NCI-H1048 (cell line): ENCODE measurements around the gene TPO.

ENCODE experiments used
- DNase-seq: peaks from one replicate; lab custom pipeline; 2025; lab: John Stamatoyannopoulos, UW

The TPO gene

GRCh38 chr2:1450915-1451314 is 37.7 kb downstream of the TPO start:
- DNase-seq: no peak

GRCh38 chr2:1451422-1451821 is 38.2 kb downstream of the TPO start:
- no peak for DNase-seq

- DNase-seq: no peak
Observed at GRCh38 chr2:1453561-1453960, 40.3 kb downstream of the TPO start.

GRCh38 chr2:1454346-1454745 is 41.1 kb downstream of the TPO start:
- DNase-seq: no peak

GRCh38 chr2:1455466-1455865 is 42.2 kb downstream of the TPO start:
- DNase-seq: no peak

- DNase-seq: no peak
Observed at GRCh38 chr2:1458432-1458831, 45.2 kb downstream of the TPO start.

GRCh38 chr2:1459727-1460126 is 46.5 kb downstream of the TPO start:
- DNase-seq: no peak

- no peak for DNase-seq
Observed at GRCh38 chr2:1460851-1461418, 47.7 kb downstream of the TPO start.

- DNase-seq: no peak
Observed at GRCh38 chr2:1461507-1462390, 48.5 kb downstream of the TPO start.

- no peak for DNase-seq
Observed at GRCh38 chr2:1462994-1463393, 49.7 kb downstream of the TPO start.

GRCh38 chr2:1472350-1472749 is 59.1 kb downstream of the TPO start:
- no peak for DNase-seq

GRCh38 chr2:1476617-1477195 is 63.4 kb downstream of the TPO start:
- no peak for DNase-seq

GRCh38 chr2:1477196-1478040 is 64.2 kb downstream of the TPO start:
- DNase-seq: no peak

GRCh38 chr2:1478311-1479305 is 65.3 kb downstream of the TPO start:
- DNase-seq: no peak

GRCh38 chr2:1479346-1479745 is 66.1 kb downstream of the TPO start:
- DNase-seq: no peak

- DNase-seq: no peak
Observed at GRCh38 chr2:1480671-1481076, 67.4 kb downstream of the TPO start.

- no peak for DNase-seq
Observed at GRCh38 chr2:1481406-1482252, 68.4 kb downstream of the TPO start.

GRCh38 chr2:1482253-1482675 is 69.0 kb downstream of the TPO start:
- DNase-seq: no peak

- no peak for DNase-seq
Observed at GRCh38 chr2:1482981-1483380, 69.7 kb downstream of the TPO start.

- no peak for DNase-seq
Observed at GRCh38 chr2:1483551-1483950, 70.3 kb downstream of the TPO start.
